GM23338 (cell line): ENCODE measurements around the gene NSMCE1.

Experiments used
- CREB1 ChIP-seq: fragments of 250-450 bp; sonication (Bioruptor Pico); IDR thresholded peaks from 2 replicates; pipeline ENCODE4 v1.5.0; 2020; ENCODE audit warnings: low read depth, mild to moderate bottlenecking, moderate library complexity
- EZH2 ChIP-seq: fragments of 200-600 bp; sonication (generic); IDR thresholded peaks from one replicate; pipeline ENCODE4 v1.8.0; 2017; ENCODE audit warnings: antibody characterized with exemption, mild to moderate bottlenecking, low read depth; ENCODE audit not compliant: unreplicated experiment
- EZH2phosphoT487 ChIP-seq: fragments of 200-600 bp; sonication (generic); IDR thresholded peaks from one replicate; pipeline ENCODE4 v1.8.1; 2018; ENCODE audit warnings: antibody characterized with exemption; ENCODE audit not compliant: unreplicated experiment
- JUNB ChIP-seq: IDR thresholded peaks from one replicate; pipeline ENCODE4 v1.6.1; 2016; ENCODE audit warnings: antibody characterized with exemption; ENCODE audit not compliant: unreplicated experiment
- NANOG ChIP-seq: IDR thresholded peaks from 2 replicates; pipeline ENCODE4 v1.6.1; 2016; ENCODE audit warnings: antibody characterized with exemption, borderline replicate concordance
- POLR2AphosphoS5 ChIP-seq: IDR thresholded peaks from 2 replicates; pipeline ENCODE4 v1.6.1; 2016; ENCODE audit warnings: antibody characterized with exemption, low read depth
- ZNF462 ChIP-seq: fragments of 250-450 bp; sonication (Bioruptor Pico); IDR thresholded peaks from 2 replicates; pipeline ENCODE4 v1.5.0; 2020; ENCODE audit warnings: mild to moderate bottlenecking, moderate library complexity
- TF ChIP-seq, protein P1 (sequence below), 2 experiments: fragments of 200-600 bp in 1 of 2; sonication (generic) in 1 of 2; conservative IDR thresholded peaks; 2 replicates each; pipeline versions ENCODE4 v1.5.1 to v1.6.1; 2016 to 2017; ENCODE audit warnings: antibody characterized with exemption in 2 of 2, low read depth in 2 of 2, mild to moderate bottlenecking in 2 of 2, moderate library complexity in 1 of 2

GRCh38 chr16:27220120-27220519 lies 48.5 kb downstream of the NSMCE1 start:
- TF ChIP-seq, protein P1, sequence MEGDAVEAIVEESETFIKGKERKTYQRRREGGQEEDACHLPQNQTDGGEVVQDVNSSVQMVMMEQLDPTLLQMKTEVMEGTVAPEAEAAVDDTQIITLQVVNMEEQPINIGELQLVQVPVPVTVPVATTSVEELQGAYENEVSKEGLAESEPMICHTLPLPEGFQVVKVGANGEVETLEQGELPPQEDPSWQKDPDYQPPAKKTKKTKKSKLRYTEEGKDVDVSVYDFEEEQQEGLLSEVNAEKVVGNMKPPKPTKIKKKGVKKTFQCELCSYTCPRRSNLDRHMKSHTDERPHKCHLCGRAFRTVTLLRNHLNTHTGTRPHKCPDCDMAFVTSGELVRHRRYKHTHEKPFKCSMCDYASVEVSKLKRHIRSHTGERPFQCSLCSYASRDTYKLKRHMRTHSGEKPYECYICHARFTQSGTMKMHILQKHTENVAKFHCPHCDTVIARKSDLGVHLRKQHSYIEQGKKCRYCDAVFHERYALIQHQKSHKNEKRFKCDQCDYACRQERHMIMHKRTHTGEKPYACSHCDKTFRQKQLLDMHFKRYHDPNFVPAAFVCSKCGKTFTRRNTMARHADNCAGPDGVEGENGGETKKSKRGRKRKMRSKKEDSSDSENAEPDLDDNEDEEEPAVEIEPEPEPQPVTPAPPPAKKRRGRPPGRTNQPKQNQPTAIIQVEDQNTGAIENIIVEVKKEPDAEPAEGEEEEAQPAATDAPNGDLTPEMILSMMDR (conservative IDR thresholded peaks at IDR 0.05; ENCODE audit: low read depth in 2 of 2): no peak
- TF ChIP-seq EZH2 (no peak), ZNF462 (no peak), CREB1 (CRISPR knock-in tag) (no peak), POLR2AphosphoS5 (no peak), JUNB (no peak), NANOG (no peak), EZH2phosphoT487 (no peak)
